GM18526 (cell line): Measurements from ENCODE around the gene CD44.

Source experiments
- POLR2A ChIP-seq: IDR thresholded peaks from 3 replicates; pipeline ENCODE4 v1.6.1; 2011; ENCODE audit not compliant: insufficient read length; ENCODE audit errors: extremely low read depth

CD44 gene

DNA sequence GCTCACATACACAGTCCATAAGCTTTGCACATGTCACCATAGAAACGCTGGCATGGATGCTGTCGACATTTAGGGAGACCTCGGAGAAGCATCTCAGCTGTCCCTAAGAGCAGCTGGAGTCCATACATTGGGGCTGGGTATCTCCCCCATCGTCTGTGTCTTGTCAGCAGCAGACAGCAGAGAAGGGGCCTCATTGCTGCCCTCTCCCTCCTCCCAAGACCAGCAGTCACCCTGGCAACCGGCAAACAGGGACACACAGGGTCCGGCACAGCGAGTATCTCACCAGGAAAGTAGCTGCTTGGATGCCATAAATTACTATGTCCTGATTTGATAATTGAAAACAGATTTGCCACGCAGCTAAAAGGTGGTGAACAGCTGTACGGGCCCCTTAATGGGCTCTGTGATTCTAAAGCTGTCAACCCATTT is 84.4 kb downstream of the CD44 start:
- no peak for TF ChIP-seq POLR2A

GRCh38 chr11:35223991-35224390 is 85.0 kb downstream of the CD44 start:
- TF ChIP-seq POLR2A: no peak

- no peak for TF ChIP-seq POLR2A
Measured at GRCh38 chr11:35225946-35226520, 87.1 kb downstream of the CD44 start.

DNA sequence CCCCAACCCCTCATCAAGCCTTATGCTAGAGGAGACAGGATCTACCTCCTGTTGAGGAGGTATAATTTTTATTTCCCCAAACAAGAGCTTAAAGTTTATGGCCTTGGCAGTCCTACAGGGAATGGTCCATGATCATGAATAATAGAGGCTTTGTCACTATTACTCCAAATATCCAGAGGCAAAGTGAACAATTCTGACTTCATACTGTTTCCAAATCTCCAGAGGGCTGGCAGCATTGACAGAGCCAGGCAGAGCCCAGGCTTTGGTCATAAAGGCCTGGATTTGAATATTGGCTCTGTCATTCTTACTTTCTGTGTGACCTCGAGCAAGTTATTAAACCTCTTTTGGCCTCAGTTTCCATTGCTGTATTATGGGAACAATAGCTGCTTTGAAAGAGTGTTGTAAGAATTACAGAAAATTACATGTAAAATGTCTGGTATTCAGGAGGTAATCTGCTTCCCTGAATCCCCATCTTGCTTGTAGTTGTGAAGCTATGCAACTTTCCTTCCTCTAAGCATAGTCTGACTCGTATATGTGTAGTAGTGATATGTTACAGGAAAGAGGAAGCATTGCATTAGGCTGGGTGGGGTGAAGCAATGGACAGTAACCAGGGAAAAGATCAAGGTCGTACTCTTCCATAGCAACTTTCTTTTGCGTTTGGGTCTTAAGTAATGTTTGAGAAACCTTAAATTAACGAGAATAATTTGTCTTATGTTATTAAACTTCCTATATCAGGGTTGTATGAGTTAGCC is 88.8 kb downstream of the CD44 start:
- no peak for TF ChIP-seq POLR2A

- no peak for TF ChIP-seq POLR2A
Measured at GRCh38 chr11:35228328-35228725, 89.4 kb downstream of the CD44 start.

DNA sequence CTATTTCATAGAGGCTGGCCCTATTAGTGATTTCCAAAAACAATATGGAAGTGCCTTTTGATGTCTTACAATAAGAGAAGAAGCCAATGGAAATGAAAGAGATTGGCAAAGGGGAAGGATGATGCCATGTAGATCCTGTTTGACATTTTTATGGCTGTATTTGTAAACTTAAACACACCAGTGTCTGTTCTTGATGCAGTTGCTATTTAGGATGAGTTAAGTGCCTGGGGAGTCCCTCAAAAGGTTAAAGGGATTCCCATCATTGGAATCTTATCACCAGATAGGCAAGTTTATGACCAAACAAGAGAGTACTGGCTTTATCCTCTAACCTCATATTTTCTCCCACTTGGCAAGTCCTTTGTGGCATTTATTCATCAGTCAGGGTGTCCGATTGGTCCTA is 91.4 kb downstream of the CD44 start:
- TF ChIP-seq POLR2A: no peak

GRCh38 chr11:35231076-35231860 is 92.3 kb downstream of the CD44 start:
- no peak for TF ChIP-seq POLR2A

- no peak for TF ChIP-seq POLR2A
Measured at GRCh38 chr11:35232891-35233330, 93.9 kb downstream of the CD44 start.

GRCh38 chr11:35233518-35233917 is 94.5 kb downstream of the CD44 start:
- TF ChIP-seq POLR2A: no peak

- no peak for TF ChIP-seq POLR2A
Measured at GRCh38 chr11:35234460-35235156, 95.6 kb downstream of the CD44 start.

DNA sequence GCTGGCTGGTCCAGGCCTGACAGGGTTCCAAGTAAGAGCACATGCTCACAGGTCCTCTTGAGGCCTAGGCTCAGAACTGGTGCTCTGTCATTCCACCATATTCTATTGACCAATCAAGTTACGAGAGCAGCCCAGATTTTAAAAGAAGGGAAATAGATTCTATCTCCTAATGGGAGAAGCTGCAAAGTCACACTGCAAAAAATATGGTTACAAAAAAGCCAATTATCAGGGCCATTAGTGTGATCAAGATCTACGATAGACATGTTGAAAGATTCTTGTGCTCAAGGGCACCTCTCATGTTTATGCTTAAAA is 96.1 kb downstream of the CD44 start:
- no peak for TF ChIP-seq POLR2A

DNA sequence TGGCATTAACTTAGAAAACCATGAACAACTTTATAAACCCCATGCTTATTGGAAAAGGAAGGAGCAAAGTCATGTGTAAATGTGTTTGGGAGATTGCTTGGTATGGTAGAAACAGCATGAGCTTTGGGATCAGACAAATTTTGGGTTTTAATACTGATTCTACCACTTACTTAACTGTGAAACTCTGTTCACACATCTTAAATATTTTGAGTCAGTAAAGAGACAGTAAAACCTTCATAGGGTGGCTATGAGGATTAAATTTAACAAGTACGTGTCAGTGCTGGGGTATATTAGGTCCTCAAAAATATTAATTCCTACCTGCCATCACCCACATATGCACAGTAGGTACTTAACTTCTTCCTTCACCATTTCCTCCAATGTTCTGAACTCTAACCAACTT is 96.5 kb downstream of the CD44 start:
- TF ChIP-seq POLR2A: no peak

DNA sequence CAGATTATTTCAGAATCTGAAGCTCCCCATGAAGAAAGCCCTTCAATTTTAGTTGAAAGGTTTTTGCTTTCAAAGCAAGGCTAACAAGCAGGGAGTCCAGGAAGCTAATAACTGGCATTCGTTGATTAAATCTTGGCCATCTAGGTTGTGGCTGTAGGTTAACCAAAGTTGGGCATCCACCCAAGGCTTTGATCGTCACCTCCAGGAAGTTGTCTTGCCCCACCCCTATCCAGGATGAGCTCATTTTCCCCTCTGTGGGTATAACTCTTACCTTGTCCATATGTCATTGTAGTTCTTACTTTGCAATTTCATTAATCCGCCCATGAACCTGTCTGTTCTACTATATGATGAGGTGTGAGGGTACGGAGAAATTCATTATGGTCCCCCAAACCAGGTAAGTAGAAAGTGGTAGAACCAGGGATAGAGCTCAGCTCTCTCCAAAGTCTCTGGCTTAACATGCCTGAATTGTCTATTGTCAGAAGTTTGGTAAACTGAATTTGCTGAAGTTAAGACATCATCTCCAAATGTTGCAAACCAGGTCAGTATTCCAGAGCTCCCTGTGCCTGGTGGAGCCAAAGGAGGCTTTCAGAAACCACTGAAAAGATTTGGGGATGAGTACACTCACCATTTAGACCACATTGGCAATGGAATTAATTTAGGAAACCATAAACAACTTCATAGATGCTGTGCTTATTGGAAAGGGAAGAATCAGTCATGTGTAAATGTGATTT is 97.1 kb downstream of the CD44 start:
- no peak for TF ChIP-seq POLR2A

DNA sequence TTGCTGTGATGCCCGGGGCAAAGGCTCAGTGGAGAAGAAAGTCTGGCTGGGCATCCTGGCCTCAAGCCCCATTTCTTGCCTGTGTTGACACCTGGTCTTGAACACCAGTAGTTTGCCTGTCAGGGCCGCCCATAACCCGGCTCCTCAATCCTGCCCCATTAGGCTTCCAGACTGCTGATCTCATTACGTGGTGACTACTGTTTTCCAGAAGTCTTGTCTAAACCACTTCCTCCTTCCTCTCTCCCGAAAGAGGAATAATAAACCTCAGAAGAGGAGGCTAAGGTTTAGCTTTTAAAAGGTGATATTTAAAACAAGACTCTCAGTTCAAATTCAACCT is 97.7 kb downstream of the CD44 start:
- TF ChIP-seq POLR2A: no peak

GRCh38 chr11:35237351-35237750 is 98.4 kb downstream of the CD44 start:
- no peak for TF ChIP-seq POLR2A
